HUDEP-2 (cell line): Measurements from ENCODE around the gene WDR33.
"Not testable (repeated sequence)": the region's sequence is repeated elsewhere in the genome, so short reads cannot be mapped to it uniquely, and the experiment has no call there.

ENCODE experiments used
- DNase-seq, 76 experiments: peaks; one replicate each; lab custom pipeline; 2025; ENCODE audit not compliant: unreplicated experiment in 76 of 76; lab: John Stamatoyannopoulos, UW

The WDR33 gene

GRCh38 chr2:127810619-127811396, at the start of gene WDR33:
TSS of gene WDR33 (minus strand) at chr2:127811171. CDS start at chr2:127770981, 40,190 bp downstream.
- DNase-seq = peak in 75 of 76 experiments; percentile 22 to 93 (median 84)

- DNase-seq = no peak
Measured at GRCh38 chr2:127860130-127860529, 49.2 kb upstream of the WDR33 start.

- DNase-seq = peak in 14 of 76 experiments; percentile 2 to 30 (median 12)
Measured at GRCh38 chr2:127859712-127860085, 48.7 kb upstream of the WDR33 start.

- DNase-seq = peak in 11 of 76 experiments; percentile 8 to 47 (median 16)
Measured at GRCh38 chr2:127857265-127857808, 46.4 kb upstream of the WDR33 start.

- no peak for DNase-seq
Measured at GRCh38 chr2:127853671-127854070, 42.7 kb upstream of the WDR33 start.

- no peak for DNase-seq
Measured at GRCh38 chr2:127852388-127852787, 41.4 kb upstream of the WDR33 start.

- DNase-seq = no peak
Measured at GRCh38 chr2:127847931-127848330, 37.0 kb upstream of the WDR33 start.

- no peak for DNase-seq
Measured at GRCh38 chr2:127844973-127845372, 34.0 kb upstream of the WDR33 start.

GRCh38 chr2:127843677-127844076, 32.7 kb upstream of the WDR33 start:
- DNase-seq = no peak

GRCh38 chr2:127841466-127842178, 30.7 kb upstream of the WDR33 start:
- DNase-seq = no peak

GRCh38 chr2:127840893-127841292, 29.9 kb upstream of the WDR33 start:
- DNase-seq = no peak

GRCh38 chr2:127834951-127835350, 24.0 kb upstream of the WDR33 start:
- DNase-seq = no peak

- DNase-seq = no peak
Measured at GRCh38 chr2:127829845-127830246, 18.9 kb upstream of the WDR33 start.

GRCh38 chr2:127826708-127827107, 15.7 kb upstream of the WDR33 start:
- not testable (repeated sequence) for DNase-seq

- DNase-seq = no peak
Measured at GRCh38 chr2:127826047-127826446, 15.1 kb upstream of the WDR33 start.

- peak in 1 of 76 experiments; percentile 2 for DNase-seq
Measured at GRCh38 chr2:127820080-127820668, 9.2 kb upstream of the WDR33 start.

GRCh38 chr2:127818794-127819425, 7.9 kb upstream of the WDR33 start:
- no peak for DNase-seq

- DNase-seq = no peak
Measured at GRCh38 chr2:127818241-127818640, 7.3 kb upstream of the WDR33 start.

GRCh38 chr2:127814677-127815076, 3.7 kb upstream of the WDR33 start:
- DNase-seq = no peak

- DNase-seq = not testable (repeated sequence)
Measured at GRCh38 chr2:127812441-127812840, 1.5 kb upstream of the WDR33 start.
